Neural crest cell (in vitro differentiated cells): ENCODE measurements around the gene KRT85. TPM values are rescaled to one million over a fixed set of nuclear protein-coding genes. Genes with fewer than 3 reads are reported as not detected.

Source experiments
- DNase-seq: peaks from one replicate; pipeline ENCODE4 v3.0.0; 2021; ENCODE audit warnings: low read depth, mixed read lengths, low spot score
- H3K27ac Mint-ChIP-seq: one replicate; pipeline ENCODE4 v1.8.0; 2021; ENCODE audit warnings: mild to moderate bottlenecking, mixed read lengths; ENCODE audit not compliant: unreplicated experiment
- H3K27me3 Mint-ChIP-seq: 2 replicates; pipeline ENCODE4 v1.8.0; 2021; ENCODE audit warnings: low read depth, mild to moderate bottlenecking, mixed read lengths
- H3K36me3 Mint-ChIP-seq: 2 replicates; pipeline ENCODE4 v1.8.0; 2021; ENCODE audit warnings: low read depth, mild to moderate bottlenecking, mixed read lengths
- H3K4me1 Mint-ChIP-seq: 2 replicates; pipeline ENCODE4 v1.8.0; 2021; ENCODE audit warnings: mixed read lengths
- H3K4me3 Mint-ChIP-seq: one replicate; pipeline ENCODE4 v1.8.0; 2021; ENCODE audit warnings: mild to moderate bottlenecking, mixed read lengths
- H3K9me3 Mint-ChIP-seq: 2 replicates; pipeline ENCODE4 v1.8.0; 2021; ENCODE audit warnings: mixed read lengths
- total RNA-seq: library from RNA; stranded (reverse); gene quantifications from 2 replicates; pipeline ENCODE4 v1.2.1, GENCODE V29; 2021
- TF ChIP-seq, protein P1 (sequence below): fragments of 200-600 bp; sonication (generic); conservative IDR thresholded peaks from 2 replicates; pipeline ENCODE4 v1.5.0; 2021; ENCODE audit warnings: antibody characterized with exemption, mild to moderate bottlenecking

KRT85 gene
- total RNA-seq, 1 donor from 2014 or later, result not detected

DNA sequence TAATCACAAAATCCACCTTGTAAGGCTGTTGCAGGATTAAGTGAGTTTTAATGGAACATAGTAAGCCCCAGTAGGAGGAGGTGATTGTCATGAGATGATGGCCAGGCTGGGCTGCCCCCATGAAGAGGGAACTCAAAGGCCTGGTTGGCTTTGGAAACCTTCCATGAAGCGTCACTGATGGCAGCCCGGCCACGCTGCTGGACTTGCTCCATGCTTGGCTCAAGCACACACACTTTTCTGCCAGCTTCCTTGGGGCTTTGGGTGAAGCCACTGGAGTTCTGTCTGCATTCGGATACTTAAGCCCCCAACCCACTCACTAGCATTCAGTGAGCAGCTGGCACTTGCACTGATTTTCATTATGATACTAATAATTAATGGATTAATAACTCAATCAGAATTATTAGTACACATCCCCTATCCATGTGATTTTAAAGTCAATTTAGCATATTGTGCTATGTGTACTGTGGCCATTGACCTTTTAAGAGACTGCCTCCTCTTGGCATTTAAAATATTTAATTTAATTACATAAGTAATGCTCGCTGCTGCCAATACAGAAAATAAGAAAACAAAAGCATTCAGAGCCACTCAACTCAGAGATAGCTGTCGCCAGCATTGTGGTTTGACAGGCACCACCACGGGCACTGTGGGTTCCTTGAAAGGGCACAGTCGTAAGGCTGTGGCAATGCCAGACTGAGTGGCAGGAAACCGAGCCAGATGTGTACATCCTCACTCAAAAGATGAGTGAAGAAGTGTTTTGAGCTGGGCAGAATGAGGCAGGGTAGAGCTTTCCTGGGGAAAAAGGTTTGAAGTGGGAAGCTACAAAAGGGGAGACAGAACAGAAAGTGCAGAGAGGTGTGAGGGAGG, 15.9 kb downstream of the KRT85 start:
- no peak overlapping the region for H3K27ac Mint-ChIP-seq
- peaks cover 34% of the 10 kb centered on the region for H3K27me3 Mint-ChIP-seq
- H3K36me3 Mint-ChIP-seq, result no peaks in the 10 kb centered on the region
- H3K4me3 Mint-ChIP-seq, result no peak overlapping the region
- TF ChIP-seq, protein P1, sequence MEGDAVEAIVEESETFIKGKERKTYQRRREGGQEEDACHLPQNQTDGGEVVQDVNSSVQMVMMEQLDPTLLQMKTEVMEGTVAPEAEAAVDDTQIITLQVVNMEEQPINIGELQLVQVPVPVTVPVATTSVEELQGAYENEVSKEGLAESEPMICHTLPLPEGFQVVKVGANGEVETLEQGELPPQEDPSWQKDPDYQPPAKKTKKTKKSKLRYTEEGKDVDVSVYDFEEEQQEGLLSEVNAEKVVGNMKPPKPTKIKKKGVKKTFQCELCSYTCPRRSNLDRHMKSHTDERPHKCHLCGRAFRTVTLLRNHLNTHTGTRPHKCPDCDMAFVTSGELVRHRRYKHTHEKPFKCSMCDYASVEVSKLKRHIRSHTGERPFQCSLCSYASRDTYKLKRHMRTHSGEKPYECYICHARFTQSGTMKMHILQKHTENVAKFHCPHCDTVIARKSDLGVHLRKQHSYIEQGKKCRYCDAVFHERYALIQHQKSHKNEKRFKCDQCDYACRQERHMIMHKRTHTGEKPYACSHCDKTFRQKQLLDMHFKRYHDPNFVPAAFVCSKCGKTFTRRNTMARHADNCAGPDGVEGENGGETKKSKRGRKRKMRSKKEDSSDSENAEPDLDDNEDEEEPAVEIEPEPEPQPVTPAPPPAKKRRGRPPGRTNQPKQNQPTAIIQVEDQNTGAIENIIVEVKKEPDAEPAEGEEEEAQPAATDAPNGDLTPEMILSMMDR, result no peak
- DNase-seq, result no peak
- no peaks in the 10 kb centered on the region for H3K4me1 Mint-ChIP-seq
- no peaks in the 10 kb centered on the region for H3K9me3 Mint-ChIP-seq

DNA sequence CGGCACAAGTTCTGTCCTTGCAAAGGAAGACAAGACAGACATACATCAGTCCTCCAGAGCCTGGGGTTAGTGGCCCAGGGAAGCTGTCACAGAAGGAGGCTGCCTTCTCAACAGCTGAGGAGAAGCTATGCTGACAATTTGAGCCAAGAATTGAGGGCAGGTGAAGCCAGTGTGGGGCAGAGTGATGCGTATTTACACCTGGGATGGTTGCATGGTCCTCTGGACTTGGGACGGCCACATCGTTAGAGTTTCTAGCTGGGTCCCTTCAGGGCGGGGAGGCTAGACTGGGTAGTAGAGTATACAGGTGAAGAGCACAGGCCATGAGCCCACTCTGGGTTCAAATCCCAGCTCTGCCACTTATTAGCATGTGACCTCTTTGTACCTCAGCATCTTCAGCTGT, 16.5 kb downstream of the KRT85 start:
- Mint-ChIP-seq H3K4me3 (no peak overlapping the region), H3K4me1 (no peaks in the 10 kb centered on the region), H3K27me3 (peaks cover 34% of the 10 kb centered on the region), H3K9me3 (no peaks in the 10 kb centered on the region), H3K27ac (no peak overlapping the region), H3K36me3 (no peaks in the 10 kb centered on the region)
- no peak for DNase-seq
- TF ChIP-seq, protein P1, result no peak

DNA sequence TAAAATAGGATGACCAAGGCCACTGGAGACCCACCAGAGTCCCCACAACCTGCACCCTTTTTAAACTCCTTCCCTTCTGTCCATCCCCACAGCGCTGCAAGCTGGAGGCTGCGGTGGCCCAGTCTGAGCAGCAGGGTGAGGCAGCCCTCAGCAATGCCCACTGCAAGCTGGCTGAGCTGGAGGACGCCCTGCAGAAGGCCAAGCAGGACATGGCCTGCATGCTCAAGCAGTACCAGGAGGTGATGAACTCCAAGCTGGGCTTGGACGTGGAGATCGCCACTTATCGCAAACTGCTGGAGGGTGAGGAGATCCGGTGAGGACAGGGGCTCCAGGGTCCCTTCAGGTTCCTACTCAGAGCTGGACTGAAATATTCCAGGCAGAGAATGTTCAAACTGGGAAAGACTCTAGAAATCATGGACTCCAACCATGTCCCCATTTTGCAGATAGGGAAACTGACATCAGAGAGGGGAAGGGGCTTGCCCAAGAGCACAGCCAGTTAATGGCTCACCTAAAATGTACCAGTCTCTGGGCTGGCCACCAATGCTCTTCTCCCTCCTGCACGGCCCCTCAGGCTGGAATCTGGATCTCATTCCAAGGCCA, 17.2 kb downstream of the KRT85 start:
- DNase-seq, result no peak
- H3K9me3 Mint-ChIP-seq, result no peaks in the 10 kb centered on the region
- H3K4me1 Mint-ChIP-seq, result no peaks in the 10 kb centered on the region
- H3K4me3 Mint-ChIP-seq, result no peak overlapping the region
- H3K27me3 Mint-ChIP-seq, result peaks cover 34% of the 10 kb centered on the region
- H3K36me3 Mint-ChIP-seq, result no peaks in the 10 kb centered on the region
- TF ChIP-seq, protein P1, result no peak
- H3K27ac Mint-ChIP-seq, result no peak overlapping the region

DNA sequence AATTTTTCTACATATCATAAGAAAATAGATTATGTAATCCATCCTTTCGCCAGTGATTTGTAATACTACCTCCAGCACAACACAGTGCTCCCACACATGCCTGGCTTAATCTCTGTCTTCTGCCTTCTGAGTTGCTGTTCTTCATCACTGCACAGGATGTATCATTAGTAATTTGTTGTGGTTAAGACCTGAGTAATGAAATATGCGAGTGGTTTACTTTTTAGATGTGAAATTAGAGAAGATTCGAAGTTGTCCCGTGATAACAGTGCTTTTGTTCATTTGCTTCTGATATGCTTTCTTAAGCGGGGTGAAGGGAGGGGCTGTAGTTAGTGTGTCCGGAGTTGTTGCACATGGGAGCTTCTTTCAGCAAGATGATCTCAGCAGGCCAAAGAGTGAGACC, 18.1 kb downstream of the KRT85 start:
- peaks cover 31% of the 10 kb centered on the region for H3K27me3 Mint-ChIP-seq
- no peaks in the 10 kb centered on the region for H3K9me3 Mint-ChIP-seq
- TF ChIP-seq, protein P1, result no peak

DNA sequence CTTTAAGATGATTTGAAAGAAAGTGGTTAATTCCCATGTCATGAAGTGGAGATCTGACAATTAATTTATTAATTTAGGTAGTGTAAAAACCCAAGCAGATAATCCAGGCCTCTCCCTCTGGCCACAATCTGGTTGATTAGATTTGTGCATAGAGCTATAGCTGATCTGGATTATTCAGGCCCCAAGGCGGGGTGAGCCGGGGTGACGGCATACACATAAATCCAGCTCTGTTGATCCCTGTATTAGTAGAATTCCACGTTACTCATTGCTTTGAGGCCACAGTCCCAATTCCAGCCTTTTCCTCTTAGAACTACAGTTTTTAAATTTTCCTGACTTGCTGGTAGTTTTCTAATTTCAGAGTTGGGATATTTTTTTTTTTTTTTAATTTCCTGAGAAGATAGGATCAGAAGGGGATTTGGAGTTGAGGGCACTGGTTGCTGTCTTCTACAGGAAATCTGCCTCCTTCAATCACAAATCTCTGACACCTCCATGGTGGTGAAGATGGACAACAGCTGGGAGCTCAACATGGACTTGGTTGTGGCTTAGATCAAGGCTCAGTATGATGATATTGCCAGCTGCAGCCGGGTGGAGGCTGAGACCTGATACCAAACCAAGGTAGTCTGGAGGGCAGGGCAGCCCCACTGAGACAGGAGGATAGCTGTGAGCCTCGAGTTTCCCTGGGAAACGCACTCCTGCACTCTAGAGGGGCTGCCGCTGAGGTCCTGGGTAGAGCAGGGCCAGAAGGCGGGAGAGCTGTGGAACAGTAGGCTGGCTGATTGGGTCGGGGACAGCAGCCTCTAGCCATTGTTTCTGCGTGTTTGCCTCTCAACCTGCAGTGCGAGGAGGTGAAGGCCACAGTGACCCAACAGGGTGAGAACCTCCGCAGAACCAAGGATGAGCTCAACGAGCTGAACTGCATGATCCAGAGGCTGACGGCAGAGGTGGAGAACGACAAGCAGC, 19.4 kb downstream of the KRT85 start:
- Mint-ChIP-seq H3K4me3 (no peak overlapping the region), H3K4me1 (no peaks in the 10 kb centered on the region), H3K27me3 (peaks cover 20% of the 10 kb centered on the region), H3K36me3 (no peaks in the 10 kb centered on the region), H3K9me3 (no peaks in the 10 kb centered on the region), H3K27ac (no peak overlapping the region)
- DNase-seq, result no peak
- TF ChIP-seq, protein P1, result no peak

More for the DNA sequence above, 18.1 kb downstream of the KRT85 start:
- Mint-ChIP-seq H3K4me1 (no peaks in the 10 kb centered on the region), H3K36me3 (no peaks in the 10 kb centered on the region), H3K4me3 (no peak overlapping the region), H3K27ac (no peak overlapping the region)
- DNase-seq, result no peak
